Measurements from ENCODE around the gene EPHA7.

The EPHA7 gene

DNA sequence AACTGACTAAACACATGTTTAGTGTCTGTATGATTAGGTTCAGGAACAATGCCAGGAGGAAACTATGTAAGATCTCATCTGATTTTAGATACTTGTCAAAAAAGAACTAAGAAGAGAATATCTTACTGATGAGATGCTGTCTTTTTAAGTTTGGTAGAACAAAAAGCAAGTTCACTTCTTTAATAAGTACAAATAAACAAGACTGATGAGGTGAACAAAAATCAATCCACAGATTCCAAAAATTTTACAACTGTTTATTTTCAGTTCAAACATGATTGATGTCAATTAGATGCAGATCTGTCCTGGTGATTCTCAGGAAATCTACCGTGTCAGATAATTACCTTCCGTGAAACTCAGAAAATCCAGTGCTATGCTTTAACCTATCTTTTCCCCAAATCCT, 24.9 kb downstream of the EPHA7 start:
- TF ChIP-seq, protein P1, sequence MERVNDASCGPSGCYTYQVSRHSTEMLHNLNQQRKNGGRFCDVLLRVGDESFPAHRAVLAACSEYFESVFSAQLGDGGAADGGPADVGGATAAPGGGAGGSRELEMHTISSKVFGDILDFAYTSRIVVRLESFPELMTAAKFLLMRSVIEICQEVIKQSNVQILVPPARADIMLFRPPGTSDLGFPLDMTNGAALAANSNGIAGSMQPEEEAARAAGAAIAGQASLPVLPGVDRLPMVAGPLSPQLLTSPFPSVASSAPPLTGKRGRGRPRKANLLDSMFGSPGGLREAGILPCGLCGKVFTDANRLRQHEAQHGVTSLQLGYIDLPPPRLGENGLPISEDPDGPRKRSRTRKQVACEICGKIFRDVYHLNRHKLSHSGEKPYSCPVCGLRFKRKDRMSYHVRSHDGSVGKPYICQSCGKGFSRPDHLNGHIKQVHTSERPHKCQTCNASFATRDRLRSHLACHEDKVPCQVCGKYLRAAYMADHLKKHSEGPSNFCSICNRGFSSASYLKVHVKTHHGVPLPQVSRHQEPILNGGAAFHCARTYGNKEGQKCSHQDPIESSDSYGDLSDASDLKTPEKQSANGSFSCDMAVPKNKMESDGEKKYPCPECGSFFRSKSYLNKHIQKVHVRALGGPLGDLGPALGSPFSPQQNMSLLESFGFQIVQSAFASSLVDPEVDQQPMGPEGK (CRISPR knock-in tag; IDR thresholded peaks at IDR 0.05; ENCODE audit: borderline replicate concordance): no peak
- TF ChIP-seq TOX (CRISPR knock-in tag; IDR thresholded peaks at IDR 0.05; ENCODE audit: borderline replicate concordance): no peak
- no peak for ATAC-seq

DNA sequence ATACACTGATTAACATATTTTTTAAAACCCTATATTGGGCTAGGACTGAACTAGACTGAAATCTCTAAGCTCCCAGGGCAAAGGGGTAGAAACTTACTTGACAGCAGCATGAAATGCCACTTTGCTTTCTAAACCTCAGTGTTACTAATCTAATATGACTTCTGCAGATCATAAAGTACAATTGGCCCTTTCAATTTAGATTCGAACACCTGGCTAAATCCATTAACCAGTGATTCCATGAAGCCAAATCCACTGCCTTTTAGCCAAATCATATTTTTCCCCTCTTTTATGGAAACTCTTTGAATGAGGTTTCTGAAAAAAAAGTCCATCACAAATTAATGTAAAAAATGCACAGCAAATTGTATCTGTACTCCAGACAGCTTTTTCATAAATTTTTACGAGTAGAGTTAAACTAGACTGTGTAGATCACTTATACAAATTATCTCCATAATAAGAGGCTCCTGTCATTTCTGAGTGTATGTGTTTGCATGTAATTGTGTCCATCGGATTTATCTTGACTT, 25.7 kb downstream of the EPHA7 start:
- no peak for ATAC-seq
- TF ChIP-seq ZNF565 (CRISPR knock-in tag; conservative IDR thresholded peaks at IDR 0.05; ENCODE audit: low read depth) (no peak), TOX (CRISPR knock-in tag; IDR thresholded peaks at IDR 0.05; ENCODE audit: borderline replicate concordance) (no peak), ZNF8 (CRISPR knock-in tag; IDR thresholded peaks at IDR 0.05) (no peak), ZFP30 (CRISPR knock-in tag; IDR thresholded peaks at IDR 0.05) (no peak), CSDC2 (CRISPR knock-in tag; IDR thresholded peaks at IDR 0.05) (no peak), PPARA (CRISPR knock-in tag; IDR thresholded peaks at IDR 0.05; ENCODE audit: borderline replicate concordance) (no peak), BACH2 (CRISPR knock-in tag; IDR thresholded peaks at IDR 0.05; ENCODE audit: borderline replicate concordance) (no peak), ZC3H10 (CRISPR knock-in tag; IDR thresholded peaks at IDR 0.05) (no peak)
- TF ChIP-seq, protein P2, sequence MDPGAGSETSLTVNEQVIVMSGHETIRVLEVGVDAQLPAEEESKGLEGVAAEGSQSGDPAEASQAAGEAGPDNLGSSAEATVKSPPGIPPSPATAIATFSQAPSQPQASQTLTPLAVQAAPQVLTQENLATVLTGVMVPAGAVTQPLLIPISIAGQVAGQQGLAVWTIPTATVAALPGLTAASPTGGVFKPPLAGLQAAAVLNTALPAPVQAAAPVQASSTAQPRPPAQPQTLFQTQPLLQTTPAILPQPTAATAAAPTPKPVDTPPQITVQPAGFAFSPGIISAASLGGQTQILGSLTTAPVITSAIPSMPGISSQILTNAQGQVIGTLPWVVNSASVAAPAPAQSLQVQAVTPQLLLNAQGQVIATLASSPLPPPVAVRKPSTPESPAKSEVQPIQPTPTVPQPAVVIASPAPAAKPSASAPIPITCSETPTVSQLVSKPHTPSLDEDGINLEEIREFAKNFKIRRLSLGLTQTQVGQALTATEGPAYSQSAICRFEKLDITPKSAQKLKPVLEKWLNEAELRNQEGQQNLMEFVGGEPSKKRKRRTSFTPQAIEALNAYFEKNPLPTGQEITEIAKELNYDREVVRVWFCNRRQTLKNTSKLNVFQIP (CRISPR knock-in tag; IDR thresholded peaks at IDR 0.05; ENCODE audit: borderline replicate concordance, low read depth): no peak
- TF ChIP-seq, protein P3, sequence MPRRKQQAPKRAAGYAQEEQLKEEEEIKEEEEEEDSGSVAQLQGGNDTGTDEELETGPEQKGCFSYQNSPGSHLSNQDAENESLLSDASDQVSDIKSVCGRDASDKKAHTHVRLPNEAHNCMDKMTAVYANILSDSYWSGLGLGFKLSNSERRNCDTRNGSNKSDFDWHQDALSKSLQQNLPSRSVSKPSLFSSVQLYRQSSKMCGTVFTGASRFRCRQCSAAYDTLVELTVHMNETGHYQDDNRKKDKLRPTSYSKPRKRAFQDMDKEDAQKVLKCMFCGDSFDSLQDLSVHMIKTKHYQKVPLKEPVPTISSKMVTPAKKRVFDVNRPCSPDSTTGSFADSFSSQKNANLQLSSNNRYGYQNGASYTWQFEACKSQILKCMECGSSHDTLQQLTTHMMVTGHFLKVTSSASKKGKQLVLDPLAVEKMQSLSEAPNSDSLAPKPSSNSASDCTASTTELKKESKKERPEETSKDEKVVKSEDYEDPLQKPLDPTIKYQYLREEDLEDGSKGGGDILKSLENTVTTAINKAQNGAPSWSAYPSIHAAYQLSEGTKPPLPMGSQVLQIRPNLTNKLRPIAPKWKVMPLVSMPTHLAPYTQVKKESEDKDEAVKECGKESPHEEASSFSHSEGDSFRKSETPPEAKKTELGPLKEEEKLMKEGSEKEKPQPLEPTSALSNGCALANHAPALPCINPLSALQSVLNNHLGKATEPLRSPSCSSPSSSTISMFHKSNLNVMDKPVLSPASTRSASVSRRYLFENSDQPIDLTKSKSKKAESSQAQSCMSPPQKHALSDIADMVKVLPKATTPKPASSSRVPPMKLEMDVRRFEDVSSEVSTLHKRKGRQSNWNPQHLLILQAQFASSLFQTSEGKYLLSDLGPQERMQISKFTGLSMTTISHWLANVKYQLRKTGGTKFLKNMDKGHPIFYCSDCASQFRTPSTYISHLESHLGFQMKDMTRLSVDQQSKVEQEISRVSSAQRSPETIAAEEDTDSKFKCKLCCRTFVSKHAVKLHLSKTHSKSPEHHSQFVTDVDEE (CRISPR knock-in tag; IDR thresholded peaks at IDR 0.05): no peak

DNA sequence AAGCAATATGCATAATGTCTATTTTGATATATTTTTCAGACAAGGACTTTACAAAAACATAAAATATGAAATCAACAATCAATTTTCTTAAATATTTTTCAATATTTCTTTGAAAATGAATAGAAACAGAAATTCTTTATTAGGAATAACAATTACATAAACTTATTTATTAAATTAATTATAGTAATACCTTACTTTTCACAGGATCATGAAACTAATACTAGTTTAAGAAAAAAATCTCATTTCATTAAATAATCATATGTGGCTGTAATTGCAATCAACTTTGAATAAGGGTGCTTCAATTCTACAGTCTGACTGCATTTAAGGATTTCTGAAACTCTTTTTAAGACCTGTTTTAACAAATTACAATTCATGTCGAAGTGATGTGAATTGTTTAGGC, 26.6 kb downstream of the EPHA7 start:
- TF ChIP-seq OSR1 (CRISPR knock-in tag; IDR thresholded peaks at IDR 0.05): no peak
- no peak for TF ChIP-seq ZNF565 (CRISPR knock-in tag; conservative IDR thresholded peaks at IDR 0.05; ENCODE audit: low read depth)
- no peak for TF ChIP-seq ZNF70 (CRISPR knock-in tag; IDR thresholded peaks at IDR 0.05)
- TF ChIP-seq GLIS3 (CRISPR knock-in tag; IDR thresholded peaks at IDR 0.05): no peak
- no peak for TF ChIP-seq ZC3H10 (CRISPR knock-in tag; IDR thresholded peaks at IDR 0.05)
- TF ChIP-seq, protein P2 (CRISPR knock-in tag; IDR thresholded peaks at IDR 0.05; ENCODE audit: borderline replicate concordance, low read depth): no peak
- TF ChIP-seq, protein P3 (CRISPR knock-in tag; IDR thresholded peaks at IDR 0.05): no peak
- no peak for TF ChIP-seq RARB (CRISPR knock-in tag; IDR thresholded peaks at IDR 0.05)
- no peak for TF ChIP-seq BACH2 (CRISPR knock-in tag; IDR thresholded peaks at IDR 0.05; ENCODE audit: borderline replicate concordance)
- TF ChIP-seq ESRRG (CRISPR knock-in tag; IDR thresholded peaks at IDR 0.05): no peak
- ATAC-seq: no peak

DNA sequence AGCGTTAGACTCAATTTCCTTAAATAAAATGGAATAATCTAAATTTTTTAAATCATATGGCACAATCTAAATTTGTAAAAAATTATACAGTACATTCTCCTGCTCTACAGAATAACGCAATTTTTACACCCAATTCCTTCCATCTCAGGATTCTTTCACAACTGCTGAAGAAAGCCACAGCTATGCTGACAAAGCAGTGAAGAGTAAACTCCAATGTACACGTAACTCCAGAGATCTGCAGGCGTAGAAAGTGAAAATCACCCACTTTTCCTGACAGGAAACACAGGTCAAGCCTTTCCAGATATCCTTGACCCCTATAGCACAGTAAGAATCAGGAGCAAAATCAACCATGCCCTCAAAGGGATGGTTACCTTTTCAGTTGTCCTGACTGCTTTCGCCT, 27.4 kb downstream of the EPHA7 start:
- TF ChIP-seq PPARA (CRISPR knock-in tag; IDR thresholded peaks at IDR 0.05; ENCODE audit: borderline replicate concordance) (no peak), ZNF565 (CRISPR knock-in tag; conservative IDR thresholded peaks at IDR 0.05; ENCODE audit: low read depth) (no peak), ZNF70 (CRISPR knock-in tag; IDR thresholded peaks at IDR 0.05) (no peak)
- no peak for ATAC-seq
